PC-3 (cell line): ENCODE data around the gene ZNF507. TPM values are rescaled to one million over a fixed set of nuclear protein-coding genes. Genes with fewer than 3 reads are reported as not detected.

Experiments used
- ATAC-seq: fragments of 200-7000 bp; cut with Tn5 transposase; 2 replicates; pipeline ENCODE4 v1.9.1; 2020; ENCODE audit warnings: mild to moderate bottlenecking, moderate library complexity
- BruUV-seq: library from RNA; stranded (reverse); fragments of 400-500 nt; replicated peaks from 2 replicates; lab custom pipeline; 2021; lab: Mats Ljungman, UMichigan
- CTCF ChIA-PET: fragments of 300-600 bp; sonication (Branson Sonifier 250); formaldehyde crosslinking; loops from one replicate; lab custom pipeline; 2022; ENCODE audit warnings: antibody characterized with exemption; lab: Charles Lee
- POLR2A ChIA-PET: fragments of 300-600 bp; sonication (Branson Sonifier 250); formaldehyde crosslinking; loops from one replicate; lab custom pipeline; 2022; ENCODE audit warnings: antibody characterized with exemption; ENCODE audit not compliant: unreplicated experiment; lab: Charles Lee
- DNase-seq: peaks from one replicate; pipeline ENCODE4 v3.0.0-alpha.2; 2015
- H2AFZ ChIP-seq: fragments of 300-600 bp; sonication (generic); 2 replicates; pipeline ENCODE4 v1.6.0; 2016; ENCODE audit warnings: antibody characterized with exemption, low read length
- H3F3A ChIP-seq: fragments of 300-600 bp; sonication (generic); one replicate; pipeline ENCODE4 v1.6.0; 2017; ENCODE audit warnings: antibody characterized with exemption, low read length, control low read depth, mild to moderate bottlenecking; ENCODE audit not compliant: unreplicated experiment
- H3K27ac ChIP-seq: fragments of 300-600 bp; sonication (generic); 2 replicates; pipeline ENCODE4 v1.5.1; 2016; ENCODE audit warnings: mild to moderate bottlenecking, low read length
- H3K27me3 ChIP-seq: fragments of 300-600 bp; sonication (generic); 2 replicates; pipeline ENCODE4 v1.6.1; 2016; ENCODE audit warnings: low read length, mixed read lengths
- H3K36me3 ChIP-seq: fragments of 300-600 bp; sonication (generic); 2 replicates; pipeline ENCODE4 v1.6.1; 2016; ENCODE audit warnings: low read depth, mixed run types, low read length, mixed read lengths
- H3K4me1 ChIP-seq: fragments of 300-600 bp; sonication (generic); 2 replicates; pipeline ENCODE4 v1.5.1; 2016; ENCODE audit warnings: low read length; ENCODE audit not compliant: insufficient read depth
- H3K4me2 ChIP-seq: fragments of 300-600 bp; sonication (generic); 2 replicates; pipeline ENCODE4 v1.6.0; 2016; ENCODE audit warnings: low read length
- H3K4me3 ChIP-seq: fragments of 300-600 bp; sonication (generic); 2 replicates; pipeline ENCODE4 v1.5.1; 2016; ENCODE audit warnings: mild to moderate bottlenecking, low read length, mixed read lengths
- H3K79me2 ChIP-seq: fragments of 300-600 bp; sonication (generic); 2 replicates; pipeline ENCODE4 v1.6.1; 2017; ENCODE audit warnings: low read length, mixed read lengths
- H3K9ac ChIP-seq: fragments of 300-600 bp; sonication (generic); 2 replicates; pipeline ENCODE4 v1.6.0; 2016; ENCODE audit warnings: mild to moderate bottlenecking, low read length
- H3K9me2 ChIP-seq: fragments of 300-600 bp; sonication (generic); replicated peaks from 2 replicates; pipeline ENCODE4 v1.6.1; 2016; ENCODE audit warnings: mixed run types, low read length, mixed read lengths
- H3K9me3 ChIP-seq: fragments of 300-600 bp; sonication (generic); 2 replicates; pipeline ENCODE4 v1.6.1; 2016; ENCODE audit warnings: low read length, mixed read lengths
- H4K20me1 ChIP-seq: fragments of 300-600 bp; sonication (generic); 2 replicates; pipeline ENCODE4 v1.6.1; 2016; ENCODE audit warnings: low read length, mixed read lengths
- CTCF ChIP-seq: fragments of 300-600 bp; sonication (generic); conservative IDR thresholded peaks from 2 replicates; pipeline ENCODE4 v1.5.1; 2017; ENCODE audit warnings: antibody characterized with exemption, low read depth, mild to moderate bottlenecking, low read length
- EZH2 ChIP-seq: fragments of 300-600 bp; sonication (generic); IDR thresholded peaks from one replicate; pipeline ENCODE4 v1.6.1; 2017; ENCODE audit warnings: antibody characterized with exemption, mild to moderate bottlenecking, low read length; ENCODE audit not compliant: unreplicated experiment
- EZH2phosphoT487 ChIP-seq: fragments of 300-600 bp; sonication (generic); IDR thresholded peaks from 2 replicates; pipeline ENCODE4 v1.6.1; 2018; ENCODE audit warnings: mild to moderate bottlenecking, antibody characterized with exemption, low read length, borderline replicate concordance
- intact Hi-C: fragments of 100-400 bp; cut with micrococcal nuclease; formaldehyde crosslinking; loops from 2 replicates; pipeline ENCODE4 v1.9.0; 2023
- total RNA-seq: library from RNA; depleted of rRNA; stranded (reverse); fragments of >200 nt; gene quantifications from 2 replicates; pipeline ENCODE4 v1.2.3, GENCODE V29; 2014

The ZNF507 gene
- total RNA-seq, 1 experiment from 2014 or later, result 4.9 TPM

GRCh38 chr19:32330213-32330857 lies 15.1 kb upstream of the ZNF507 start:
- Histone ChIP-seq H2AFZ (no peak overlapping the region), H3F3A (no peaks in the 10 kb centered on the region), H3K9ac (no peak overlapping the region), H3K4me2 (no peak overlapping the region), H3K9me2 (no peaks in the 10 kb centered on the region), H3K79me2 (no peaks in the 10 kb centered on the region), H3K9me3 (no peaks in the 10 kb centered on the region), H4K20me1 (no peaks in the 10 kb centered on the region), H3K27me3 (no peaks in the 10 kb centered on the region), H3K36me3 (no peaks in the 10 kb centered on the region), H3K4me3 (no peak overlapping the region), H3K4me1 (0 out of 2 replicates have a peak, but pooled peaks cover under 1% of the 10 kb centered on the region), H3K27ac (no peak overlapping the region)
- ChIA-PET POLR2A (no interaction called here), CTCF (no interaction called here)
- intact Hi-C loops, result no loop called here
- ATAC-seq, result no peak
- DNase-seq, result no peak
- no TSS peak for BruUV-seq
- TF ChIP-seq CTCF (no peak), EZH2phosphoT487 (no peak), EZH2 (no peak)

DNA sequence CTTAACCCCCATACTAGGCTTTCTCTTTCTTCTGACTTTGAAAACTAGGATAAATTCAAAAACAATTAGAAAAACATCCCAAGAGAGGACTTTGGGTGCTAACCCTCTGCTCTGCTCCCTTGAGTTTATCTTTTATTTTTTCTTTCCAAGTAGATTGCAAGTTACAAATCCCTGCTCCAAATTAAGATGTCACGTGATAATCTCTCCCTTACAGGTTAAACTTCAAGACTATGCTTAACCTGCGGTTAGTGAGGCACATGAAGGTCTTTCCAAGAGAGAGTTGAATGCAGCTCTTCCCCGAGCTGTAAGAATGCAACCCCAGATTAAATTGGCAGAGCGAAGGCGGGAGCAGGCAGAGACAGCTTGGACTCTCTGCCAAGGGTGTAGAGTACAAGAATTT lies 12.2 kb upstream of the ZNF507 start:
- POLR2A ChIA-PET, result no interaction called here
- intact Hi-C loops, result no loop called here
- no peaks in the 10 kb centered on the region for H4K20me1 ChIP-seq
- H3K79me2 ChIP-seq, result no peaks in the 10 kb centered on the region
- TF ChIP-seq CTCF (no peak), EZH2phosphoT487 (no peak), EZH2 (no peak)
- no peak overlapping the region for H3K9ac ChIP-seq
- H3K27ac ChIP-seq, result no peak overlapping the region
- no peak overlapping the region for H3K4me3 ChIP-seq
- no peak overlapping the region for H3K4me2 ChIP-seq
- H3K36me3 ChIP-seq, result no peaks in the 10 kb centered on the region
- H2AFZ ChIP-seq, result no peak overlapping the region
- H3K27me3 ChIP-seq, result no peaks in the 10 kb centered on the region
- CTCF ChIA-PET, result no interaction called here
- BruUV-seq, result no TSS peak
- no peaks in the 10 kb centered on the region for H3K4me1 ChIP-seq
- no peaks in the 10 kb centered on the region for H3F3A ChIP-seq
- DNase-seq, result no peak
- ATAC-seq, result no peak
- no peaks in the 10 kb centered on the region for H3K9me2 ChIP-seq
- no peaks in the 10 kb centered on the region for H3K9me3 ChIP-seq

DNA sequence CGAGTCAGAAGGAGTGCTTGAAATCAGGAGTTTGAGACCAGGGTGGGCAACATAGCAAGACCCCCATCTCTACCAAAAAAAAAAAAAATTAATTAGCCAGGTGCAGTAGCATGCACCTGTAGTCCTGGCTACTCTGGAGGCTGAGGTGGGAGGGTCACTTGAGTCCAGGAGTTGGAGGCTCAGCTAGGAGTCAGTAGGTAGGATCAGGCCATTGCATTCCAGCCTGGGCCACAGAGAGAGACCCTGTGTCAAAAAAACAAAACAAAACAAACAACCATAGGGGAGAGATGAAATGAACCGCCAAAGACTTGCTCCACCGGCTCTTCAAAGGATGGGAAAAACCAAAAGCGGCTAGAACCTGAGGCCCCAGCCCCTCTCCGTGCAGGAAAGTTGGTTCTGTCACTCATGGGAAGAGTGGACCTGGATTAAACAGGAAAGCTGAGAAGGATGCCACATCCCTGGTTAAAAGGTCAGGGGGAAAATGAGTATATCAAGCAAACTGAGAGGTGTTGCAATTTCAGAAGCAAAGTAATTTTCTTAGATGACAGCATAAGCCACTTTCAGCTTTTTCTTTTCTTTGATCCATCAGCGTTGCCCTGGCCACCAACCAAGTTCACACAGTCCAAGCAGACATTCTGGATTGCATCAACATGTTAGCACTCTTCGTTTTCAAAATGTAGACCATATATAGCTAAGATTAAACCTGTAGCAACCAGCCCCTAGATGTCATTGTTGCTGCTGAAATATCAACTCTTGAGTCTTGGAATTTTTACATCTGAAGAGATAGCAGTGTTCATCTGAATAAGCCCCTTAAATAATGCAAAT lies 8.9 kb upstream of the ZNF507 start:
- no TSS peak for BruUV-seq
- no peaks in the 10 kb centered on the region for H3F3A ChIP-seq
- no peaks in the 10 kb centered on the region for H3K36me3 ChIP-seq
- no peak overlapping the region for H2AFZ ChIP-seq
- peak; percentile 15; the same call in 1 of the 2 replicates for ATAC-seq
- H3K4me2 ChIP-seq, result no peak overlapping the region
- H3K9ac ChIP-seq, result no peak overlapping the region
- POLR2A ChIA-PET, result no interaction called here
- H3K27ac ChIP-seq, result no peak overlapping the region
- H3K4me1 ChIP-seq, result no peaks in the 10 kb centered on the region
- no peaks in the 10 kb centered on the region for H3K9me3 ChIP-seq
- no peaks in the 10 kb centered on the region for H3K9me2 ChIP-seq
- no peaks in the 10 kb centered on the region for H4K20me1 ChIP-seq
- H3K79me2 ChIP-seq, result no peaks in the 10 kb centered on the region
- TF ChIP-seq EZH2phosphoT487, result no peak
- peak; percentile 32; the same call in 1 of the 2 replicates for TF ChIP-seq CTCF
- no peak for TF ChIP-seq EZH2
- no peak overlapping the region for H3K4me3 ChIP-seq
- intact Hi-C loops, result no loop called here
- no peaks in the 10 kb centered on the region for H3K27me3 ChIP-seq
- CTCF ChIA-PET, result interaction anchor here (0.6 to 1.1 kb wide), 2 partner anchors 24 to 130 kb away, joined by 3 read pairs; no protein-coding TSS in a partner anchor
- peak; percentile 15 for DNase-seq
